ENCODE measurements around the gene NR2E1.

NR2E1 gene

DNA sequence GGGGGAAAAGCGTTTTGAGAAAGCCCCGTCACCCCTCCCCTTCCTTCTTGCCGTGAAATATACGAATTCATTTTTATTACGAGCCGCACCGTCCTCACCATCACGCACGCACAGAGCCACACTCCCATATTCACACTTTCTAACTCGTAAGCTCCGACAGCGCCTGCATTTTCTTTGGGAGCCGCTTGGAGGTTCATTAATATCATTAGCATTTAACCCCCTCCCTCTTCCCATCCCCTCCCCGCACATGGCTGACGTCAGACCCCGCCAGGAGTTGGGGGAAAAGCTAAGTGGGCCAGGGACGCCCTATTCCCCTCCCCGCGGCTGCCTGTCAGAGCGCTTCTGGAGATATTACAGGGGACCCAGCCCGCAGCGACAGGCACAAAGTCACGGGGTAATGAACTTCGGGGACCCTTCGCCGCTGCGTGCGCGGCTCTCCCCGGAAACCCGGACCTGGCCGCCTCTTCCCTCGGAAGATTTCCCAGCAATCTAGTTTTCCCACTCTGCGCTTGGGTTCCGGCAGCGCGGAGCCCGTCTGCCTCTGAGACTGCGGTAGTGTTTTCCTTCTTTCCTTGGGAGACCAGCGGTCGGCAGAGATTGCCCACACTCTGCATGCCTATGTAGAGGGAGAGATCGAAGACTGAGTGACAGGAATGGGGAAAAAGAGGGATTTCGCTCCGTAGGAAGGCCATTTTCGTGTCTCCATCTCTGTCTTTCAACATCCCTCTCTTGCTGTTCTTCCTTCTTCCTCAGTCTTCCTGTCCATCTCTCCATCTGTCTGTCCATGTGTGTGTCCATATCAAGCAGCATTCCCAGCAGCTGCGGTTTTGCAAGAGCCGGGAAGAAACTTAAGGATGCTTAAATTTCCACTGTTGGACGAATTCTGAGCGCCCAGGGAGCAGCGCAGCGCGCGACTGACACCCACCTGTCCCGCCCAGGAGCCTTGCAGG is at the start of gene NR2E1:
Gene NR2E1 (plus strand): TSS at position 309 of the 950 bp plus-strand sequence. CDS start 744 bp downstream, outside the sequence.
- peak; percentile 74 for DNase-seq (ENCODE audit: low spot score)

DNA sequence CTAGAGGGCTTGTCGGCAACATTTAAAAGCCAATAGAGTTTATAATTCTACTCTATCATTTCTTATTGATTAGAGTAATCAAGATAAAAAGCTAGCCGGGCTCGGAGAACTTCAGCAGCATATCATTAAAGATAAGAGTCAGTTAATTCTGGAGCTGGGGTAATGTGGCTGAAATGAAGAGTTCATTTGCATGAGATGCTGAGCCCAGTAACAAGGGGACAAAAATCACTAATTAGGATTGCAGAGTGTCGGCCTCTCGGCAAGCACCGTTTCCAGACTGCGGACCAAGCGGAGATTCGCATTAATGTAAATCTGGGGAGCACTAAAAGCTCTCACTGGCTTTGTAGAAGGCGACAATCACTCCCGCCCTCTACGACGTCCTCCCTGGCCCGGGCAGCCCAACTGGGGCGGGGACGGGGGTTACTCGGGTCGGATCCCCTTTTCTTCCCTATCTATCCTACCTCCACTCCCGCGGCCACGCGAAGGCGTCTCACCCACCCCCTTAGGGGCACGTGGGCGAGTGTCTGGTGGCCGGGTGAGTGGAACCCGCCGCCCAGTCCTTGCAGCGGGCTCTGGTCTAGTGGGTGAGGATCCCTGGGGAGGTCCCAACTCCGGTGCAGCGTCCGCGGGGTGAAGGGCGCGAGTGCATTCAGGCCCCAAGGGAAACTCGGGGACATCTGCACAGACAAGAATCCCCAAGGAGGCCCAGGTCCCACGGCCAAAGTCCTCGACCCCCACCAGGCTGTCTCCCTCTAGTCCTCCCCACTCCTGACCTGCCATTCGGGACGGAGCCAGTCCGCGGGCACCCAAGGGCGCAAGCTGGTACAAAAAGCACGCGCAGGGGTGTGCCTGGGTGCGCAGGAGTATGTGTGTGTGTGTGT is 49.0 kb upstream of the NR2E1 start:
- peak; percentile 35 for DNase-seq (ENCODE audit: low spot score)

DNA sequence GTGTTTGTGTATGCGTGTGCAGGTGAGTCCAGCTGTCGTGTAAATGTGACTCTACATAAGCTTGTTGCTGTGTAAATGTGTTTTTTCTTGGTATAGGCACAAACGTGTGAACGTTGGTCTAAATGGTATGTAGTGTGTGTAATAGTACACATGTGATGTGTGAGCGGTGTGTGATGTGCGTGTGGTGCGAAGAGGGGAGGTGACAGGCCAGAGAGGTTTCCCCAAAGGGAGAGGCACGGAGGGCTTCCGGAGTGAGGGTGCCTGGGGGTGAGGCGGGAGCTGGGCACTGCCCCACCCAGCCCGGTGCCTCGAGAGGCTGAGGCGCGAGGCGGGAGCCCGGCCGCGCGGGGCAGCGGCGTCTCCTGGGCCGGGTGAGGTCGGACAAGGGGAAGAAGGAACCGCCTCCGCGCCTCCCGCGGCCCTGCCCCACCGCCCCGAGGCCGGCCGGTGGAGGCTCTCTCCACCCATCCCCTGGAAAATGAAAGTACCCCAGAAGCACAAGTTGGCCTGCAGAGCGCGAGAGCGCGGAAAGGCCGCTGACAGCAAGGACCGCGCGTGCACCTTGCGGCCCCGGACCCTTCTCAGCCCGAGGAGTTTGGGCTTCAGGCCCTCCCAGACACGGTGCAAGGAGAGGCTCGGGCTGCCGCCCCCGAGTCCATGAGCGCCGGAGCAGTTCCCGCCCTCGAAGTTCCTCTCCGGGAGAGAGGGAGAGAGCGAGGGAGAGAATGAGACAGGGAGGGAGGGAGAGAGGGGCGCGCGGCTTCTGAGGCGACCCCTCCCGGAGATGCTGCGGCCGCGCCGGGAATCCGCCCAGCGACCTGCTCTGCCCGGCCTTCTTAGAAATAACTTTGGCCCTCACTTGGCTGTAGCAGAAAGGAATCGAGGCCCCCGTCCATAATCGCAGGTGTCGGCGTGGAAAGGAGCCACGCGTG is 48.1 kb upstream of the NR2E1 start:
- peak; percentile 63 for DNase-seq (ENCODE audit: low spot score)

DNA sequence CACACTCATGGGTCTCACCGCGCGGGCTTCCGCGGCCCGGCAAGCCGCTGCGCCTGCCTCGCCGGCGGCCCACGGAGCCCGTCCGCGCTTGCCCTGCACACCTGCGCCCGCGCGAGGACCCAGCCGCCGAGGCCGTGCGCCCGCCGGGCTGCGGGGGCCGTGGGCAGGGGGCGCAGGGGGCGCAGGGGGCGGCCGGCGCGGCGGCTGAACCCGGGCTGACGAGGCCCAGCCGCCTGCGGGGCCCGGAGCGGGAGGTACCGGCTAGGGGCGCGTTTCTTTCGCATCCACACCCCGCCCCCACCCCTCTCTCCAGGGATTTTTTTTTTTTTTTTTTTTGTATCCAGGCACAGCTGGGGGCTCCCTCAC is 47.5 kb upstream of the NR2E1 start:
- peak; percentile 67 for DNase-seq (ENCODE audit: low spot score)

DNA sequence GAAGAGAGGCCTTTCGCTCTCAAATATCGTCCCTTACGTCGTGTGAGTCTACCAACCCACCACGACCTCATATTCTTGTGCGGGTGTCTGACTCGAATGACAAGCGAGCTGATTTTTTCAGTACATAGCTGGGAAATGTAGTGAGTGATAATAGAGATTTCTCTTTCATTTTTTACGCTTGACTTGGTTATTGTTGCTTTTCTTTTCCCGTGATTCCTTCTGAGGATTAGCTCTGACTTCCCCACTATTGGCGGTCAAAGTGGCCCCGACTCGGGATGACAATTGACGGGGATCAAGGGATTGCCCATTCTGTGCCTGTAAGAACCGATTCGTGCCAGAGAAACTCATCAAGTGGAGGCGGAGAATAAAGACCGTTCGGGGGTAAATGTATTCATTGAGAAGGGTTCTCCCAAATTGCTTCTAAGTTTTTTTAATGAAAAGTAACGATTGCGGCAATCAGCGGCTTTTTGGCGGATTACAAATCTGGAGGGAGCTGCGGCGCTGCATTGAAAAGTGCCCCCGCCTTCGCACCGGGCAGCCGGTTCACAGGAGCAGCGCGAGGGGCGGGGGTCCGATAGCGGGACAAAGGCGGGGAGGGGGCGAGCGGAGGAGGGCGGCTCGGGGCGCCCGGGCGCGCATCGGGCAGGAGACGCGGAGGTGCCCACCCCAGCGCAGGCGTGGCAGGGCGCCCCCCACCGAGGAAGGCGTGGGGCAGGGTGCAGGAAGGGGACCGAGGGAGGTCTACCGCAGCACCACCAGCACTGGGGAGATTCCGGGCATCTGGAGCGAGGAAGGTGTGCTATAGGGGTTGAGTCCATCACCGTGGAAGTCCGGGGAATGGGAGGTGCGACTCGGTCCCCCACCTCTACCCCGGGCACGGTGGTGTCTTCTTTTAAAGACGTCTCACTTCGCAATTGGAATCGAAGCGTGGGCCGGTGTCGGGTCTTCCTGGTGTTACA is 46.7 kb upstream of the NR2E1 start:
- DNase-seq (ENCODE audit: low spot score) = peak; percentile 53

DNA sequence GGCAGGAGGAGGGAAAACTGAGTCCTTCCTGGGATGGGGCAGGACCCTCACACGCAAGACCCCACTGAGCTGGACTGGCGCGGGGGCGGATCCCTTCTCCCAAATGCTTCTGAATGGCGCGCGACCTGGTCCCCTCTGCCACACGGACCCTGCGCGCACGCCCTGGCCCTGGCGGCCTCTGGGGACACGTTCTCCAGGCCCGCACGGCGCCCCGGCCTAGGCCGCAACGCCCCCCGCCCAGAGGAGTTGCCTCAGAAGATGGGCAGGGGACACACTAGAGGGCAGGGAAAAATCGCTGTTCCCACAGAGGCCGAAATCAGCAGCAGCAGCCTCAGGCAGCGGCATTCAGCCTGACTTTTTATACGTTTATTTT is 46.1 kb upstream of the NR2E1 start:
- peak; percentile 33 for DNase-seq (ENCODE audit: low spot score)

- no peak for DNase-seq (ENCODE audit: low spot score)
Measured at GRCh38 chr6:108120311-108120710, 45.5 kb upstream of the NR2E1 start.

DNA sequence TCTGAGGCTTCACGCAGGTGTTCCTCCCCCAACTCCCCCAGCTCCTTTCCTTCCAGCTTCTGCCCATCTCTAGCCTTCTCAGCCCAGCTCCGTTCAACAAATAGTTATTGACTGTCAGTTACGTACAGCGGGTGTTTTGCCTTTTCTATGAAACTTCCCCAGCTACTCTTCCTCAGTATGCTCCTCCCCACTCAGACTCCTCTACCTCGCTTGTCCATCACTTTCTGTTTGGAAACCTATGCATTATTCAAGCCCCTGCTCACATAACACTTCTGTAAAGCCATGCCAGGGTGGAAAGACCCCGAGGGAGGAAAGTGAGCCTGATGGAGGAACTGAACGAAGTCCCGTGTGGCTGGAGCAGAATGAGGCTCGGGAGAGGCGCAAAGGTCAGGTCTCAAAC is 44.2 kb upstream of the NR2E1 start:
- DNase-seq (ENCODE audit: low spot score) = no peak

DNA sequence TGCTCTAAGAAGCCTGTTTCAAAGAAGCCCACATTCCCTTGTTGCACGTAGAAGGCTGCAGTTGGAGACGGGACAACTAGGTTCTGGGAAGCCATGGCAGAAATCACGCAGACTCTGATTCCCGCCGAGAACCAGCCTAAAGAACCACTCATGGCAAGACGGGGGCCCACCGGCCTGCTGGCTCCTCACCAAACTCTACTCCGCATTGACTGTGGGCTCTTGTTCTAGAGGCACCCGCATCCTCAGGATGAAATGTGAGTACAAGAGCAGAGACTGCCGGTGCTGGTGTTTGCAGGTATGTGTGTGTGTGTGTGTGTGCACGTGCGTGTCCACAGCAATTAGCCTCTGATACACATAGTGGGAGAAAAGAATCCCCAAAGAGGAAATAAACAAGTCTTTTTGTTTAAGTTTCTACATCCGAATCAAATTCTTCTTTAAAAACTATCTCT is 42.3 kb upstream of the NR2E1 start:
- no peak for DNase-seq (ENCODE audit: low spot score)

- peak; percentile 36 for DNase-seq (ENCODE audit: low spot score)
Measured at GRCh38 chr6:108123946-108124345, 41.9 kb upstream of the NR2E1 start.

DNA sequence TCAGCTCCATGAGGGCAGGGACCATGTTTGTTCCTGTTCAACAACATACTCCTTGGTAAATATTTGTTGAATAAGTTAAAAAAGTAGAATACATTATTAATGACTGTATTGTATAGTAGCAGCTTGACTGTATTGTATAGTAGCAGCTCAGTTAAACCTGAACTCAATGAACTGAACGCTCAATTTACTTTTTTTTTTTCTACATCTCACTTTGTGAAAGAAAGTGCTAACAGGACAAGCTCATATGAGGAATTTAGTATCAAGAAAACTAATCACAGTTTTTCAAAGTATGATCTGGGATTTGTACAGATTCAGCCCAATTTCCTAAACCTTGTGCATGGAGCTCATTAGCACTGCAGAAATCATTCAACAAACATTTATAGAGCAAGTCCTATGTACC is 38.8 kb upstream of the NR2E1 start:
- DNase-seq (ENCODE audit: low spot score) = no peak

- no peak for DNase-seq (ENCODE audit: low spot score)
Measured at GRCh38 chr6:108127826-108128225, 38.0 kb upstream of the NR2E1 start.

DNA sequence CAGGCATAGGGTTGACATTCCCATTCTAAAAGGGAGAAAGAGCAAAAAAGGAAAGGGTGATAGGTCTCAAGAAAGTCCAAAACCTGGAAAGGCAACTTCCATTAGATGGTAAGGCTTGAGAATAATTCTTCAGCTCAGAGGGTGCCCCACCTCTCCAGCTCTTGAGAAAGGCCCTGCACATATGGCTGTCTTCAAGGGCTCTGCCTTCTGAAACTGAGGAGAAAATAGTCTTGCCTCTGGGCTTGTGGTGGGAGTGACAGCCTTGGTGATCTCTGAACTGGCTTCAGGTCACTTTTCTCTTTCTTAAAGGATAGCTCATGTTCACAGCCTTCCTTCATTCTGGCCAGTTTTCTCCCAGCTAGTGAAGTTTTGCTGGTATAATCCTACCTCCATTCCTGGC is 35.6 kb upstream of the NR2E1 start:
- DNase-seq (ENCODE audit: low spot score) = no peak

DNA sequence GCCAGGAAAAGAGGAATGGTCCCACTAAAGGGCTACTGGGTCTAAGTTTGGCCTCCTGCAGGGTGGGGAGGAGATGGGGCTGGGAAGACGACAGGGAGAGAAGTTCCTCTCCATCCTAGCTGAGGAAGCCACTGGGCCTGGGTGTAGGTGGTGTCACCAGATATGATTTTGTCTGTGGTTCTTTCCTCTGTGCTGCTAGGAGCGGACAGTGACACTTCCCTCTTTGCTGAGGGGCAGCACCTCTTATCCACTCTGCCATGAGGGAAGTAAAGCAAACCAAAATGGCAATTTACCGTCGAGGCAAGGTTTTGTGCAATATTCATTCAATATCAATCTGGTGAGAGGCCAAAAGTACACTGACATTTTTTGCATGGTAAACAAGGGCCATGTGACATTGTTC is 33.0 kb upstream of the NR2E1 start:
- DNase-seq (ENCODE audit: low spot score) = no peak

- peak; percentile 50 for DNase-seq (ENCODE audit: low spot score)
Measured at GRCh38 chr6:108133594-108134179, 32.1 kb upstream of the NR2E1 start.

DNA sequence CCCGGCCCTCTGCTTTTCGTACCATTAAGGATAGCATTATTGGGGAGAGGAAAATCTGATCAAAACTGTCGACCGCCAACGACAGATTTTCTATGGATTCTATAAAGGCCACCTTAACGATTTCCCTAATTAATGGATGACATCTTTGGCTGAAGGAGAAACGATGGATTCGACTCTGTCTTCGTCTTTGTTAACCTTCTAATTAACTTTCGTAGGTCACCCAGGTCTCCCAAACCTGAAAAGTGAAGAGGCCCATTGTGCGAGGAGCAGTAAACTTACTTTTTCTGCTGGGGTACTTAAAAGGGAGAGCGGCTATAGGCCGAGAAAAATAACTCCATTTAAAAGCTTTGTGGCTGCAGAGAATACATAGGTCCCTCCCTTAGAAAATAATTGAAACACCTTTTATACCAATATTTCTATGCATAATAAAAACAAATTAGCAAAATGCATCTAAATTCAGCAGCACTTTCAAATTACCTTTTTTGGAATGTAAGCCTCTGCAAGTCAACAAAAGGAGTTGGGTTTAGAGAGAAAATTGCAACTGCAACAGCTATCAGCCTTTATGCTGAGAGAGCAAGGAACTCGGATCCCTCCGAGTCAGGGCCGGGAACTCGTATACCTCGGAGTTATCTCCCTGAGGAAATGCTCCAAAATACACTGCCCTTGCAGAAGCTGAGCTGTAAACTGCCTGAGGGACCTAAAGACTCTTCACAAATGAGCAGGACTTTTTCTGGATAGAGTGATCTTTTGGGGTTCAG is 31.4 kb upstream of the NR2E1 start:
- DNase-seq (ENCODE audit: low spot score) = no peak

DNA sequence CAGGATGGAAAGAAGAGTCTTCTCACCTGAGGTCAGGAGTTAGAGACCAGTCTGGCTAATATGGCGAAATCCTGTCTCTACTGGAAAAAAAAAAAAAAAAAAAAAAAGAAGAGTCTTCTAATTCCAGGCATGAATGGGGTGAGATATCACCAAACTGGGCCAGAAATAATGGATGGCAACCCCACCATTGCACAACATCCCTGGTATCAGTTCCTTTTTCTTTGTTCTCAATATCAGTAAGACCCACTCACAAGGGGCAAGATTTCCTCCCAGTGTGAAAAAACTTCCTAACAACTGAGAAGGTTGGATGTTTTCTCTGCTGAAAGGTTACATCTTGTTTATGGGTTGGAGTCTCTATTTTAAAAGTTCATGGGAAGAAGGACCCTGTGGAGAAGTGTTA is 23.6 kb upstream of the NR2E1 start:
- DNase-seq (ENCODE audit: low spot score) = no peak

DNA sequence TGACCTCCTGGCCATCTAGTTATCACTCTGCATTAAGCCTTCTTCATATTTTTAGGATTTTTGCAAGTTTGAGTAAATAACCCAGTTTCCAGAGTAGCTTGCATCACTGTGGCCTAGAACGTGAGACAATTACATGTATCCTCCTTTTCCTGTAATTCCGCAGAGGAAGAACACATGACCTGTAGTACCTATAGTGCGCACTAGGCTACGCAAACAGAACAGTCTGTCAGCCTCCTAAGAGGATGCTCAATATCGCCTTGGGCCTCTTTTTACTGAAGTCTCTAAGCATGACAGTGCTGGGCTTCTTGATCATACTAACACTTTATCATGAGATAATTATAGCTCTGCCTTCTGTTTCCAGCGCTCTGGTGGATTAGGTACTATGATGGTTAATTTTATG is 20.2 kb upstream of the NR2E1 start:
- no peak for DNase-seq (ENCODE audit: low spot score)

DNA sequence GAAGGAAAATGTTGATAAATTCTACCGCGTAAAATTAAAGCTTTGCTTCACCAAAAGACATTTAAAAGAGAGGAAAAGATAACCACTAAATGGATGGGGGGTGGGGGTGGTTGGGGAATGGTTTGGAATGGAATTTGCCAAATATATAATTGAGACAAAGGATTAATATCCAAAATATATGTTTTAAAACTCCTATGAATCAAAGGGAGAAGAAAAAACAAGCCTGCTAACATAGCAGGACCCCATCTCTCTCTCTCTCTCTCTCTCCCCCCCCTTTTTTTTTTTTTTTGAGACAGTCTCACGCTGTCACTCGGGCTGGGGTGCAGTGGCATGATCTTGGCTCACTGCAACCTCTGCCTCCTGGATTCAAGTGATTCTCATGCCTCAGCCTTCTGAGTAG is 13.4 kb upstream of the NR2E1 start:
- DNase-seq (ENCODE audit: low spot score) = no peak
